IPS-20b (cell line): Measurements from ENCODE around the gene ALDOC.

Experiments
- H3K27ac ChIP-seq: one replicate; pipeline ENCODE4 v1.5.1; 2013; ENCODE audit warnings: low read length
- H3K27me3 ChIP-seq: 2 replicates; pipeline ENCODE4 v1.6.1; 2013; ENCODE audit warnings: mild to moderate bottlenecking, low read length, inconsistent platforms; ENCODE audit not compliant: insufficient read depth
- H3K36me3 ChIP-seq: 2 replicates; pipeline ENCODE4 v1.6.1; 2013; ENCODE audit warnings: low read depth, mild to moderate bottlenecking, inconsistent platforms, low read length, moderate library complexity; ENCODE audit not compliant: insufficient read depth
- H3K4me1 ChIP-seq: 2 replicates; pipeline ENCODE4 v1.6.1; 2013; ENCODE audit warnings: mild to moderate bottlenecking, control low read depth, inconsistent platforms, low read length, moderate library complexity; ENCODE audit not compliant: insufficient read depth
- H3K4me3 ChIP-seq: 2 replicates; pipeline ENCODE4 v1.5.1; 2013; ENCODE audit warnings: mild to moderate bottlenecking, low read length, inconsistent platforms
- H3K9ac ChIP-seq: 2 replicates; pipeline ENCODE4 v1.6.1; 2013; ENCODE audit warnings: low read depth, mild to moderate bottlenecking, inconsistent platforms, low read length, moderate library complexity
- H3K9me3 ChIP-seq: 2 replicates; pipeline ENCODE4 v1.6.1; 2013; ENCODE audit warnings: mild to moderate bottlenecking, low read depth, low read length, inconsistent platforms; ENCODE audit not compliant: insufficient read depth

Gene ALDOC

DNA sequence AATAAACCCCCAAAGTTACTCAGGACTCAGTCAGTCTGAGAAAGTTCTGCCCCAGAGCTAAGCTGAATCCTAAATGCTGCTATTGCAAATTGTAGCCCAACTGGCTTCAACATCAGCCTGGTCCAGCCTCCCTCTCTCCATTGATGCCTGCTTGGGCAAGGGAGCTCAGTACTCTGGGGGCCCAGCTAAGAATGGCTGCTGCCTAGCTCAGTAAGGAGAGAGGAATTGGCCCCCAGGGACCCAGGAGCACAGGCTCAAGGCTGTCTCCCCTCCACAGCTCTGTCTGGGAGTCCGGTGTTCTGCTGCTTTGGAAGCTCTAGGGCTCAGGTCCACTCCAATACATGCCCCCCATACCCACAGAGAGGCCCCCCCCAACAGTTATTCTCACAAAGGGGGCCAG, 25.8 kb downstream of the ALDOC start:
- Histone ChIP-seq H3K4me1 (peaks cover 7% of the 10 kb centered on the region; the same call in 1 of the 2 replicates), H3K9ac (no peak overlapping the region), H3K27ac (no peak overlapping the region), H3K27me3 (peaks cover 6% of the 10 kb centered on the region; the same call in 1 of the 2 replicates), H3K36me3 (peaks cover 41% of the 10 kb centered on the region), H3K9me3 (no peaks in the 10 kb centered on the region), H3K4me3 (no peak overlapping the region)

DNA sequence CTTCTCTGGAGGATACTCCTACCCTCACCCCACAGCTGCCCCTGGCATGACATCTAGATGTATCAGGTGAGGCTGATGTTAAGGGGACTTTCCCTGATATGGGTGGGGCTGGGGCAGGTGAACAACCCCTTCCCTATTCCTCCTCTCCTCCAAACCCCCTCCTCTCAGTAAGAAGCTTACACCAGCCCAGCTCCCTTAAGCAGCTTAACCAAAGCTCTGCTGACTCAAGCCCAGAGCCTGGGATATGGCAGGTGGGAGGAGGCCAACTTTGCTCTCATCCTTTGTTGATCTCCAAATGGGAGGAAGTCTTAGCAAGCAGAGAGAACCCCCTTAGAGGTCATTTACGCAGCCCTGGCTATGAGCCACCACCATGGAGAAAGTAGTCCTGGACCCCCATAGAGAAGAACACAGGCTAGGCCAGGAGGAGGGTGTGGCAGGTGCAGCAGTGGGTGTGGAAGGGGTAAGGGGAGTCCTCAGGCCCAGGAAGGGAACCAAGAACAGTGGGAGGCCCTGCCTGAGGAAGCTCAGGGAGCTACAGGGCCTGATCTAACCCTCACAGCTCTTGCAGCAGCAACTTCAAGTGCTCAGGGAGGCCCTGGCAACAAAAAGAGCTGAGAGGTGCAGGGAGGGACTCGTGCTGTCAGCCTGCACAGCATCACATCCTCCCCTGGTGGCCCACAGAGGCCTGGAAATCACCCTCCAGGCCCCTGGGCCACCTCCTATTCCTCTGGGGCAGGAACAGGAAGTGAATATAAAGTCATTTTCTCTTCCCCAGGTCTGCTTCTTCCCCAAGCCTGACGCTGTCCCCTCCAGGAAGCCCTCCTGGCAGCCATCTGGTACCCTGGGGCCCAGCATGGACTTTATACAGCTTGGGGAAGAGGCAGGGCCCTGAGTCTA, 27.2 kb downstream of the ALDOC start:
- Histone ChIP-seq H3K27me3 (peaks cover 6% of the 10 kb centered on the region; the same call in 1 of the 2 replicates), H3K4me3 (no peak overlapping the region), H3K9ac (no peak overlapping the region), H3K9me3 (no peaks in the 10 kb centered on the region), H3K4me1 (peaks cover 9% of the 10 kb centered on the region), H3K27ac (no peak overlapping the region), H3K36me3 (peaks cover 29% of the 10 kb centered on the region)

DNA sequence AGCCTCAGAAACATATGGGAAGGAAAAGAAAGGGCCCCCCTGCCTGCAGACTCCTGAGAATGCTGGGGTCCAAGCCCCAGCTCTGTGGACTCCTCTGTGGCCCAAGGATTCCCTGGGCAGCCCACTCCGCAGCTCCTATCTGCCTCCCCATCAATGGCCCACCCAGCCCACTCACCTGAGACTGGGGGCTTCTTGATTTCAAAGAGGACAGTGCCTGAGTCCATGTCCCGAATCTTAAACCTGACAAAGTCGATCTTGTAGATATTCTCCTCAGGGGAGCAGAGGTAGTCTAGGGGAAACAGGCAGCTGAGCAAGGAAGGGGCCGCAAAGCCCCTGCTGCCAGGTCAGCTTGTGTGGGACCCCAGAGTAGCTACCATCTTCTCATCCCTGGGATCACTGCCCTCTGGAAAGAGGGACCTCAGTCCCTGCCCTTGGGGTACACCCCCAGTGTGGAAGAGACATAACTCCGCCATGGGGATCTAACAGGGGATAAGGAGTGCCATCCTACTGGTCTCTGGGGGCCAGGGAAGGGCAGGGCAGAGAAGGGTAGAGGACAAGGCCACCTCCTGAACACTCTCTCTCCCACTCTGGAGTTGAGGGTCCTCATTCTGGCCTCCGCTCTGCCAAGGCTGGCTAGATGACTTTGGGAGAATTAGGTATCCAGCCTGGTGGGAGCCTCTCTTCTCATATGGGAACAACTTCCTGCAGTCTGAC, 28.1 kb downstream of the ALDOC start:
- H3K9me3 ChIP-seq = no peaks in the 10 kb centered on the region
- H3K4me1 ChIP-seq = peaks cover 17% of the 10 kb centered on the region
- peaks cover 20% of the 10 kb centered on the region for H3K36me3 ChIP-seq
- no peak overlapping the region for H3K27ac ChIP-seq
- H3K27me3 ChIP-seq = peaks cover 6% of the 10 kb centered on the region; the same call in 1 of the 2 replicates
- no peak overlapping the region for H3K9ac ChIP-seq
- no peak overlapping the region for H3K4me3 ChIP-seq

DNA sequence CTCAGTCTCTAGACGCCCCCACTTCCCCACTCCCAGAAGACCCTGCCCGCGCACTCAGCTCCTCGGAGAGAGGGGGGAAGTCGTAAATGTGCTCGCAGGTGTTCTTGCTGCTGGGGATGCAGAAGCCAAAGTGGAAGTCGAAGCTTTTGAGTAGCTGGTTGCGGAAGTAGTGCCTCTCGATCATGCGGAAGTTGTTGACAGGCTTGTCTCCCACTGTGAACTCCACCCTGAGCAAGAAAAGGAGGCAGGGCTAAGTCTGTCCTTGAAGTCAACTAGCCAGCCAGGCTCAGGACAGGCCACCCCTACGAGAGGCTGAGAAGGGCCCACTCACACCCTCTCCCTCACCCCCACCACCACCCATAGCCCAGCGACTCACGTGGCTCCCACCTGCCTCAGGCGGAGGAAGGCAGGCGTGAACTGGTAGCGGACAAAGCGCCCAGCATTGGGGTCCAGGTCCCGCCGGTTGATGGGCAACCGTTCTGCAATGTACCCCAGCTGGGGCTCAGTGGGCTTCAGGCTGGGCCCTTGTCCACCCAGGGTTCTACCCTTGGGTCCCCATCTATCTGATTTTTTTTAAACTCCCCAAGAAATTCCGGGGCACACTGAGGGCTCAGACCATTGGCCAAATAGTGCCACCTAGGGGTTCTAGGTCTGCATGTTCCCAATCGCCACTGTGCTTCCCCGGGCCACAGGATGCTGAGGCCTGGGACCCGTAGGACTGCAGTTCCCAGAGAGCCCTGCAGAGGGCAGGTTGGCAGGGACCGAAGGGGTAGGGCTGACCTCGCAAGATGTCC, 28.9 kb downstream of the ALDOC start:
- Histone ChIP-seq H3K36me3 (peaks cover 15% of the 10 kb centered on the region), H3K4me3 (no peak overlapping the region), H3K9me3 (no peaks in the 10 kb centered on the region), H3K27me3 (peaks cover 6% of the 10 kb centered on the region; the same call in 1 of the 2 replicates), H3K9ac (no peak overlapping the region), H3K27ac (no peak overlapping the region), H3K4me1 (peaks cover 16% of the 10 kb centered on the region)

DNA sequence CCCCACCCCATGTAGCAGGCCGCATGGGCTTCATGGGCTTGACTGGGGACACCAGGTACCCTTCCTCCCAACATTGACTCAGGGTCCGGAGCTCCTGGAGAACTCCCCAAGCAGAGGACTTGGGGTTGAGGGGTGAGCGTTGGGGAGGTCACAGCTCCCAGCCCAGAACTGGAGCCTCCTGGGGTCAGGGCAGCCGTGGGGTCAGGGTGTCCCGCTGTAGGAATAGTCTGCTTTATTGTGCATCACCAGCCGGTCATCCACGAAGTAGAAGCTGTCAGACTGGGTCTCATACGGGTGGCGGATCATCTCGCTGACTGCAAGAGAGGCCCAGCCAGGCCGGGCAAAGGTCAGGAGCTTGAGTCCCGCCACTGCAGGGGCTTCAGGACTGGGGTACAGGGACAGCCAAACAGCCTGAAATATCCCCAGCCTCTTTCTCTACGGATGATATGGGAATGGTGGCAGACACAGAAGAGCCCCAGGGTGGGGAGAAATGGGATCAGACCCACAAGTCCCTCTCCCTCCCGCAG, 29.5 kb downstream of the ALDOC start:
- Histone ChIP-seq H3K27me3 (peaks cover 6% of the 10 kb centered on the region; the same call in 1 of the 2 replicates), H3K4me3 (no peak overlapping the region), H3K9me3 (no peaks in the 10 kb centered on the region), H3K36me3 (peaks cover 15% of the 10 kb centered on the region), H3K9ac (no peak overlapping the region), H3K4me1 (peaks cover 14% of the 10 kb centered on the region), H3K27ac (no peak overlapping the region)

DNA sequence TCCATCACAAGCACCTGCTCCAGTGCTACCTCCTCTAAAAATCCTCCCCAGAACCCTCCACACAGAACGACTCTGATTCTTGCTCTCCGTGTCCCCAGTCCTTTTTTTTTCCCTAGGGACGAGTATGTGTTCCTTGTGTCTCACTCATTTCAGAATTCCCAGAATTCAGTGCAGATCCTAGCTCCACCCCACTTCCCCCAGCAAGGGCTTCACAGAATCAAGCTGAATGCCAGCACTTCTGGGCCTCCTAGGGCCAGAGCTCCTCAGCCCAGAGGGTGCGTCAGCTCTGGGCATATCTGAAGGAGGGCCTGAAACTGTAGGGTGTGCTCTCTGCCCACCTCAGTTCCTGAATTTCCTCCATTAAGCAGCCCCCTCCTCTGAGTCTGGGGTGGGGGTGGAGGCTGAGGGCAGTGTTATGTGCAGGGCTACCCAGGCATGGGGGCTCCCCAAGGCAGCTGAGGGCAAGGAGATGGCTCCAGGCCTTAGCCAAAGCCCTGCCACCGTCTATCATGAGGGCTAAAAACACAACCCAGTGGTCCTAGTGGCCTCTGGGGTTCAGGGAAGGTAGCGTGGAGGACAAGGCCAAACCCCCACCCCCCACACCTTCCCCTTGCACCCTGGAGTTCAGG, 30.8 kb downstream of the ALDOC start:
- H3K4me1 ChIP-seq = peaks cover 10% of the 10 kb centered on the region
- H3K27ac ChIP-seq = no peak overlapping the region
- H3K9me3 ChIP-seq = no peaks in the 10 kb centered on the region

DNA sequence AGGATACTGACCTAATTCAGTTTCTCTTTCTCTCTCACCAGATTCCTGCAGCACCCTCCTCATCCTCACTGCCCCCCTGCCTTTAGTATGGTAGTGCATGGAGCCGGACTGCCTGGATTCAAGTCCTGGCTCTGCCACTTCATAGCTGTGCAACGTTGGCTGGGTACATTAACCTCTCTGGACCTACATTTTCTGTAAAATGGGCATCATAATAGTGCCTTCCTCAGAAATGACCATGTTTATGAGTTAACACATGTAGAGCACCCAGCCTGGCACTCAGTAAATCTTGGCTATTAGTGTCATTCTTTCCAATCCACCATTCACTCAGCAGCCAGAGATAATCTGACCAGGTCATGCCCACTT, 31.6 kb downstream of the ALDOC start:
- peaks cover 10% of the 10 kb centered on the region for H3K4me1 ChIP-seq
- H3K27ac ChIP-seq = no peak overlapping the region
- no peak overlapping the region for H3K9ac ChIP-seq

More for the DNA sequence above, 30.8 kb downstream of the ALDOC start:
- Histone ChIP-seq H3K9ac (no peak overlapping the region; the same call in 1 of the 2 replicates), H3K27me3 (no peaks in the 10 kb centered on the region), H3K36me3 (peaks cover 15% of the 10 kb centered on the region), H3K4me3 (no peak overlapping the region)

DNA sequence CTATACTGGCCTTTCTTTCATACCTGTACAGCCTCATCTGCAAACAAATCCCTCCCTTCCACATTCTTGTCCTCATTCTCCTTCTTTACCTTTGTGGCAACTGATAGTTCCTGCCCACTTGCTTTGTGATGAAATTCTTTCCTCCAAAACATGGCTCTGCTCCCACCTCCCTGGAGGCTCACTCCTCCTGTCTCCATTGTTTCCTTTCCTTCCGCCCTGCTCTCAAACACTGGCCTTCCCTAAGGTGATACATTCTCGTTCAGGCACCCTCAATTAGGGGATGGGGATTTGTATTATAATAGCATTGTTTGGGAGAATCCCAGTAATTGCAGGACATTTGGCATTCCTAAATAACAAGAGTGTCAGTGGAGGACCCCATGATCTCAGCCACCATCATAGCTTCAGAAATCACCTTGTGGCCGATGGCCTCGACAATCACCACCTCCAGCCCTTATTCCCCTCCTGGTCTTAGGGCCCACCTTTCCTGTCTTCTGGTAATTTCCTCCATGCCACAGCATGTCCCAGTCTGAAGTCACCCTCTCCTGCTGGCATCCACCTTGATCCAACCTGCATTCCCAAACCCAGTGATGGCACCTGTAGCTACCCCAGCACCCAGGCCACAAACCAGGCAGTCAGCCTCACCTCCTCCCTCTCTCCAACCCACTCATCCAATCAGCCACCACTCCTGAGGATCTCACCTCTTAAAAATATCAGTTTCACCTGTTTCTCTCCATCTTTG, 32.1 kb downstream of the ALDOC start:
- no peaks in the 10 kb centered on the region for H3K9me3 ChIP-seq
- H3K27me3 ChIP-seq = no peaks in the 10 kb centered on the region
- H3K9ac ChIP-seq = no peak overlapping the region
- peaks cover 15% of the 10 kb centered on the region for H3K36me3 ChIP-seq
- no peak overlapping the region for H3K27ac ChIP-seq
- no peak overlapping the region for H3K4me3 ChIP-seq
- peaks cover 10% of the 10 kb centered on the region for H3K4me1 ChIP-seq

More for the DNA sequence above, 31.6 kb downstream of the ALDOC start:
- Histone ChIP-seq H3K36me3 (peaks cover 15% of the 10 kb centered on the region), H3K4me3 (no peak overlapping the region), H3K27me3 (no peaks in the 10 kb centered on the region), H3K9me3 (no peaks in the 10 kb centered on the region)

DNA sequence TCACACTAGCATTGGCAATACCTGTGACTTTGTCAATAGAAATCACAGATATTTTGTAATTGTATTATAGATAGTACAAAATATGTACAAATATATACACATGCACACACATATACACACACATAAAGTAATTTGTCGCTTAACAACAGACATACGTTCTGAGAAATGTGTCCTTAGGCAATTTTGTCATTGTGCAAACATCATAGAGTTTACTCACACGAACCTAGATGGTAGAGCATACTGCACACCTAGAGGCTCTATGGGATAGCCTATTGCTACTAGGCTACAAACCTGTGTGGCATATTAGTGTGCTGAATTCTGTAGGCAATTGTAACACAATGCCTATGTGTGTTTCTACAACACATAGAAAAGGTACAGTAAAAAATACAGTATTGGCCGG, 35.3 kb downstream of the ALDOC start:
- Histone ChIP-seq H3K4me3 (no peak overlapping the region), H3K27me3 (no peaks in the 10 kb centered on the region), H3K36me3 (peaks cover 3% of the 10 kb centered on the region; the same call in 1 of the 2 replicates), H3K27ac (no peak overlapping the region), H3K9me3 (no peaks in the 10 kb centered on the region), H3K4me1 (peaks cover 10% of the 10 kb centered on the region), H3K9ac (no peak overlapping the region)

DNA sequence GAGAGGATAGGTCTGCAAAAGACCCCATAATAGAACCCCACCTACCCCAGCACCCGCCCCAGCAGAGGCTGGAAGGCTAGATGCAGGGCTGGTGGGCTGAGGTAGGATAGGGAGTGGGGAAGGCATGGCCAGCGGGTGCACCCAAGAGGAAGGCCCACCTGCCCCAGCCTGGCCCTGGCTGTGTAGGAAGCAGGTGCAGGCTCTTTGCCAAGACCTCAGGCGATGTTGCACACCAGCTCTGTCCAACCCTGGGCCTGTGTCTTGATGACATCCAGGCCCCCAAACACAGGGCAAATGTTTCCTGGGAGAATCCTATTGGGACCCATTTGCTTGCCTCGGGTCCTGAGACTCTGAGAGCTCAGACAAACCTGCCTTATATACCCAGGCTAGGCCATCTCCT, 36.5 kb downstream of the ALDOC start:
- no peaks in the 10 kb centered on the region for H3K27me3 ChIP-seq
- H3K27ac ChIP-seq = no peak overlapping the region
- no peak overlapping the region for H3K9ac ChIP-seq
- no peak overlapping the region for H3K4me3 ChIP-seq
- peaks cover 10% of the 10 kb centered on the region for H3K4me1 ChIP-seq
- H3K36me3 ChIP-seq = no peaks in the 10 kb centered on the region
- no peaks in the 10 kb centered on the region for H3K9me3 ChIP-seq
